HEK293 (cell line): ENCODE measurements around the gene PSTK.

Experiments used
- ZBTB11 ChIP-seq: fragments of 450-650 bp; formaldehyde crosslinking; conservative IDR thresholded peaks from 2 replicates; pipeline ENCODE4 v1.5.1; 2016; ENCODE audit warnings: low read depth, missing biosample characterization, missing genetic modification characterization
- ZNF76 ChIP-seq: fragments of 450-650 bp; formaldehyde crosslinking; IDR thresholded peaks from 2 replicates; pipeline ENCODE4; 2016; ENCODE audit warnings: low read depth, missing biosample characterization, missing genetic modification characterization, borderline replicate concordance

DNA sequence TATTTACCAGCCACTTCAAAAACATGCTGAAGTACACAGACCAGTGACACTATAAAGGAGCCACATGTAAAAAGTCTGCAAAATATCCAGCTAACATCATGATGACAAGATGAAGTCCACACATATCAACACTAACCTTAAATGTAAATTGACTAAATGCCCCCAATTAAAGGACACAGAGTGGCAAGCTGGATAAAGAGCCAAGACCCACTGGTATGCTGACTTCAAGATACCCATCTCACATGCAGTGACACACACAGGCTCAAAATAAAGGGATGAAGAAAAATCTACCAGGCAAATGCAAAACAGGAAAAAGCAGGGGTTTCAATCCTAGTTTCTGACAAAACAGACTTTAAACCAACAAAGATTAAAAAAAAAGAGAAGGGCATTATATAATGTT lies 13.3 kb upstream of the PSTK start:
- no peak for TF ChIP-seq ZBTB11 (tag by site-specific recombination)
- no peak for TF ChIP-seq ZNF76 (tag by site-specific recombination)
